ENCODE measurements around the gene DHX32.

The DHX32 gene

DNA sequence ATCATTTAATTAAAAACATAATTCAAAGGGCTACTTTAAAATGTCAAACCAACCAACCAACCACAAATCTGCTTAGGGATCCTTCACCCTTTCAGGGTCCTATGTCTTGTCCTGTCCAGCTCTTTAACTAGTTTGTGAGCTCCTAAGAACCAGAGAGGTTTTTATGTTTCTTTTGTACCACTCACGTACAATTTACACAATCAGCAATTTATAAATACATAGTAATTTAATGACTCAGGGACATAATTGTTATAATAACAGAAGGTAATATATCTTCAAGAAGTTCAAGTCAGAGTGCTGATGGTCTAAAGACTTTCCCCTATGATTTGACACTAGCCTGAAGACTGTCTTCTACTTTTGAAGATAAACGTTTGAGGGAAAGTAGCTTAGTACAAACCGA is 16.0 kb downstream of the DHX32 start:
- no peaks in the 10 kb centered on the region for H4K20me1 ChIP-seq (ENCODE audit: insufficient read depth, low read length)
- H3K36me3 ChIP-seq (replicated peaks; ENCODE audit: low read depth, low read length), result no peaks in the 10 kb centered on the region
- H3K4me2 ChIP-seq (ENCODE audit: low read length), result no peak overlapping the region

DNA sequence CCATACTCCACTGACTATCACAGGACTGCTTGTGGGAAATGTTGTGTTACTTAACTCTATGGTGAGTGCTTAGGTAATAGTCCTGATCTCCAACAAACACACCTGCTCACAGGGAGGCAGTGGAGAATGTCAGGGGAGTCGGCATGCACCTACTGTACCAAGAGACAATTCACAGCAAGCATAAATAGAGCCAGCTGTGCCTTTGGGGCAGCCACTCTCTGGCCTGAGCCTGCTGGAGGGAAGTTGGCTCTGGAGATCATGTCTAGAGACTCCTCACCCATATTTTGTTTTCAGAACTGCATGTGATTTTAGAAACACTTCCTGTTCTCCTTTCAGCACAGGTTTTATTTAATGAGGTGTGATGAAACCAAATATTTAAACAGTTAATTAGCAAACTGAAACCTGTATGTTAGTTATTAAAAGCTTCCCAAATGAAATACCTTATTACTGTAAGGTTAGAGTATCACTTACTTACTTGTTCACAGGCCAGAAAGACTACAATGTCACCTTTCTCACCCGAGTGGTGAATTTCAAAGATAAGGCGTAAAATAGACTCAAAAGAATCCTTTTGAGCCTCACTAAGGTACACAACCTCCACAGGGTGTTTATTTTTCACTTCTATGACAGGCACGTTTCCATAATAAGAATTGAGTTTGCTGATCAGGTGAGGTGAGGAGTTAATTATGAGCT is 21.8 kb downstream of the DHX32 start:
- no peaks in the 10 kb centered on the region for H3K9me3 ChIP-seq (ENCODE audit: insufficient read depth, low read length)
- no peak overlapping the region for H2AFZ ChIP-seq (ENCODE audit: low read depth, low read length)
- no peaks in the 10 kb centered on the region for H4K20me1 ChIP-seq (ENCODE audit: insufficient read depth, low read length)
- no peak overlapping the region for H3K9ac ChIP-seq (ENCODE audit: low read length)
- H3K36me3 ChIP-seq (replicated peaks; ENCODE audit: low read depth, low read length), result peaks cover 4% of the 10 kb centered on the region
- H3K27me3 ChIP-seq (ENCODE audit: low read depth, low read length), result no peaks in the 10 kb centered on the region
- peak overlapping the region; percentile 63 for H3K27ac ChIP-seq (ENCODE audit: low read length)
- H3K79me2 ChIP-seq (ENCODE audit: low read length), result no peaks in the 10 kb centered on the region
- no peak overlapping the region for H3K4me3 ChIP-seq (ENCODE audit: low read length)
- peak overlapping the region; percentile 39 for H3K4me2 ChIP-seq (ENCODE audit: low read length)
- peaks cover 15% of the 10 kb centered on the region for H3K4me1 ChIP-seq (ENCODE audit: low read length)
- TF ChIP-seq EZH2phosphoT487 (IDR thresholded peaks at IDR 0.05; ENCODE audit: low read depth), result no peak
- TF ChIP-seq, protein P1, sequence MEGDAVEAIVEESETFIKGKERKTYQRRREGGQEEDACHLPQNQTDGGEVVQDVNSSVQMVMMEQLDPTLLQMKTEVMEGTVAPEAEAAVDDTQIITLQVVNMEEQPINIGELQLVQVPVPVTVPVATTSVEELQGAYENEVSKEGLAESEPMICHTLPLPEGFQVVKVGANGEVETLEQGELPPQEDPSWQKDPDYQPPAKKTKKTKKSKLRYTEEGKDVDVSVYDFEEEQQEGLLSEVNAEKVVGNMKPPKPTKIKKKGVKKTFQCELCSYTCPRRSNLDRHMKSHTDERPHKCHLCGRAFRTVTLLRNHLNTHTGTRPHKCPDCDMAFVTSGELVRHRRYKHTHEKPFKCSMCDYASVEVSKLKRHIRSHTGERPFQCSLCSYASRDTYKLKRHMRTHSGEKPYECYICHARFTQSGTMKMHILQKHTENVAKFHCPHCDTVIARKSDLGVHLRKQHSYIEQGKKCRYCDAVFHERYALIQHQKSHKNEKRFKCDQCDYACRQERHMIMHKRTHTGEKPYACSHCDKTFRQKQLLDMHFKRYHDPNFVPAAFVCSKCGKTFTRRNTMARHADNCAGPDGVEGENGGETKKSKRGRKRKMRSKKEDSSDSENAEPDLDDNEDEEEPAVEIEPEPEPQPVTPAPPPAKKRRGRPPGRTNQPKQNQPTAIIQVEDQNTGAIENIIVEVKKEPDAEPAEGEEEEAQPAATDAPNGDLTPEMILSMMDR (IDR thresholded peaks at IDR 0.05; ENCODE audit: low read depth, low read length), result no peak

More for the DNA sequence above, 16.0 kb downstream of the DHX32 start:
- H3K4me1 ChIP-seq (ENCODE audit: low read length), result peaks cover 1% of the 10 kb centered on the region
- H3K4me3 ChIP-seq (ENCODE audit: low read length), result no peak overlapping the region
- no peak overlapping the region for H3K9ac ChIP-seq (ENCODE audit: low read length)
- no peak overlapping the region for H2AFZ ChIP-seq (ENCODE audit: low read depth, low read length)
- TF ChIP-seq EZH2phosphoT487 (IDR thresholded peaks at IDR 0.05; ENCODE audit: low read depth), result no peak
- TF ChIP-seq, protein P1 (IDR thresholded peaks at IDR 0.05; ENCODE audit: low read depth, low read length), result no peak
- H3K27ac ChIP-seq (ENCODE audit: low read length), result no peak overlapping the region
- H3K9me3 ChIP-seq (ENCODE audit: insufficient read depth, low read length), result no peaks in the 10 kb centered on the region
- no peaks in the 10 kb centered on the region for H3K79me2 ChIP-seq (ENCODE audit: low read length)
- H3K27me3 ChIP-seq (ENCODE audit: low read depth, low read length), result no peaks in the 10 kb centered on the region

DNA sequence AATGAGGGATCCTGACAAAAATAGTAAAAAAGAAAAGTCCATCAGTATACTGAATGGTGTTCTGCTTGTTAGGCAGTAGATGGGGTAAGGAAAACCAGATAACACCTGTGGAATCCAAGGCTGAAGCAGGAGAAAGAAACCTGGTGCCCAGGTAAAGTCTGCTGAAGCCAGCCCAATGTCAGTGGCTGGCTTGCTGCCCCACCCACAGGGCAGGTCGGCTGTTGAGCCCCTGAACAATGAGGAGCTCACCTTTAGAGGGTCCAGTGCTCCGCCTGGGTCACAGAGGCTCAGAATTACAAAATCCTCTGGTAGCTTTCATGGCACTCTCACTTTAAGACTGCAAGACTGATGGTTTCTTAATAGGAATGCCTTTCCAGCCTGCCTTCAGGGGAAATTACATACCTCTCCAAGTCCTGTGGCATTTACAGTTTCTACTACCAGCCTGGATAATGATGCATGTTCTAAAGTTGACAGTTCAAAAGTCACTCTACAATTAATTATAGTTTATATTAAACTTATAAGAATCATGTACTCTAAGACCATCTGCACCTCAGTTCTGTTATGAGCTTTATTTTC is 23.8 kb downstream of the DHX32 start:
- H3K4me3 ChIP-seq (ENCODE audit: low read length), result no peak overlapping the region
- H3K27ac ChIP-seq (ENCODE audit: low read length), result no peak overlapping the region
- no peaks in the 10 kb centered on the region for H3K27me3 ChIP-seq (ENCODE audit: low read depth, low read length)
- no peaks in the 10 kb centered on the region for H3K9me3 ChIP-seq (ENCODE audit: insufficient read depth, low read length)
- TF ChIP-seq, protein P1 (IDR thresholded peaks at IDR 0.05; ENCODE audit: low read depth, low read length), result no peak
- no peak for TF ChIP-seq EZH2phosphoT487 (IDR thresholded peaks at IDR 0.05; ENCODE audit: low read depth)
- no peak overlapping the region for H3K4me2 ChIP-seq (ENCODE audit: low read length)
- no peaks in the 10 kb centered on the region for H4K20me1 ChIP-seq (ENCODE audit: insufficient read depth, low read length)
- H2AFZ ChIP-seq (ENCODE audit: low read depth, low read length), result no peak overlapping the region
- H3K79me2 ChIP-seq (ENCODE audit: low read length), result no peaks in the 10 kb centered on the region
- peaks cover 6% of the 10 kb centered on the region for H3K36me3 ChIP-seq (replicated peaks; ENCODE audit: low read depth, low read length)
- no peak overlapping the region for H3K9ac ChIP-seq (ENCODE audit: low read length)
- H3K4me1 ChIP-seq (ENCODE audit: low read length), result peaks cover 15% of the 10 kb centered on the region

DNA sequence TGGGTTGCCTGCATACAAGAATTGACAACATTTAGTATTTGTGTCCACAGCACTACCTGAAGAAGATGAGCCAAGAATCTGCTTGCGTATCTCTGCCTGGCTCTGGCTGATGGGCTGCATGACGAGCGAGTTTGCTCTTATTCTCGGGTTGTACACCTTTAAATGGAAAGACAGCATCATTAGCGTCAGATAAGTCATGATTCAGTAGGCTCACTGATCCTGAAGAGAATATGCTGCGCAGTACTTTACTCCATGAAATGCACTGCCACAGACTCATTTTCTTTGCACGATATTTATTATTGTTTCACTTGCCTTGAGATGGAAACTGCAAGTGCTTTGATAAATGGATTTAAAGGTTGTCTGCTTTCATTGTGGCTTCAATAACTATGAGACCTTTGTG is 28.6 kb downstream of the DHX32 start:
- no peaks in the 10 kb centered on the region for H3K9me3 ChIP-seq (ENCODE audit: insufficient read depth, low read length)
- H3K79me2 ChIP-seq (ENCODE audit: low read length), result no peaks in the 10 kb centered on the region
- H3K9ac ChIP-seq (ENCODE audit: low read length), result no peak overlapping the region
- no peaks in the 10 kb centered on the region for H3K4me1 ChIP-seq (ENCODE audit: low read length)
- H3K4me3 ChIP-seq (ENCODE audit: low read length), result no peak overlapping the region
- no peaks in the 10 kb centered on the region for H3K27me3 ChIP-seq (ENCODE audit: low read depth, low read length)
- H4K20me1 ChIP-seq (ENCODE audit: insufficient read depth, low read length), result no peaks in the 10 kb centered on the region
- no peak overlapping the region for H3K4me2 ChIP-seq (ENCODE audit: low read length)
- no peak overlapping the region for H3K27ac ChIP-seq (ENCODE audit: low read length)
- H3K36me3 ChIP-seq (replicated peaks; ENCODE audit: low read depth, low read length), result peaks cover 3% of the 10 kb centered on the region
- TF ChIP-seq, protein P1 (IDR thresholded peaks at IDR 0.05; ENCODE audit: low read depth, low read length), result no peak
- no peak for TF ChIP-seq EZH2phosphoT487 (IDR thresholded peaks at IDR 0.05; ENCODE audit: low read depth)
- H2AFZ ChIP-seq (ENCODE audit: low read depth, low read length), result no peak overlapping the region
